ENCODE results near the gene ZNF609.

The ZNF609 gene

DNA sequence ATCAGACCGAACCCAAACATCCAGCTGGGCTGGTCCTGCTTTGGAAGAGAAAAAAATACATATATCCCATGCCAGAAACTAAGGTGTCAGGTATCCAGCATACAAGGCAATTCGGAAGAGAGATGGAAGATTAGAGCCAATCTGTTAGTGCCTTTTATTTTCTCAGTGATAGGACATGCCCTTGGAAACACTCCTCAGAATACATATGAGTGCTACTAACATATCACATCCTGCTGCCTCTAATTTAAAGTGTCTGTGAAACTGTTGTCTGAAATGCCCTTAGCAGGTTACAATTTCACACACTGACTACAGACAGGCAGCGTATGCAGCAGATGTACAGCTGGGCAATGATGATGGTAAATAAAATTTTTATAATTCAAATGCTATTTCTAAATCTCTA lies 236.1 kb downstream of the ZNF609 start:
- DNase-seq (ENCODE audit: low read depth) = no peak

DNA sequence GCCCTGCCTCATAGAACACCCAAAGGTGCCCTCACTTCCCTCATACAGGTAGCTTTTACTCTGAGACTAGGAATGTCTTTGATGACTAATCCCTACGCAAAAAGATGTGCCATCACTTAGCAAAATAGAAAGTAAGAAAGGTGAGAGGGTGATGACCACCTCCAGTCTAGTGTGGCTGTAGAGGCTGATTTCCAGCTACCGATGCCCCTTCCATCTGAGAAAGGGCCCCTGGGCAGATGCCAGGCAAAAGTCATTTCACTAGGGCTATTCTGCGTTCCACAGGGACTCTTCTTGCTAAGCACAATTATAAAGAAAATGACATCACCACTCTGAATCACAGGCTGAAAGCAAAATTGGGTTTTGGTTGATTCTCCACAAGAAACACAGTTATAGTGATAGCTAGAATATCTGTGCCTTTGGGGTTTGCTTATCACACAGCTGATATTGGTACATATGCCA lies 237.6 kb downstream of the ZNF609 start:
- no peak for DNase-seq (ENCODE audit: low read depth)

DNA sequence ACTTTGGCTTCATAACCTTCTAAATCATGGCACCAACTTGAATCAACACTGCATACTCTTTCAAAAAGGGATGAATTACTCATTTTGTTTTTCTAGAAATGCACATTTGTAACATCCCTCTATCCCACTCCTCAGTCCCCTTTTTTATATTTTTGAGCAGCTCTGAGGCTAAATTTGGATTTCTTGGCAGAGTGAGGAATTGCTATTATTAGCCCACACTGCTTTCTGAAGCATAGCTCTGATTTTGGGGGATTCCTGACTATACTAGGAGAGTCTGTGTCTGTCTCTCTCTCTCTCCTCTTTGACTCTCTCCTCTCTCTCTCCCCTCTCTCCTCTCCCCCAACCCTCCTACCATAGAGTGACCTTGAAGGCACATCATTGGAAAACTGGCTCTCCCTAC lies 238.4 kb downstream of the ZNF609 start:
- DNase-seq (ENCODE audit: low read depth) = no peak

DNA sequence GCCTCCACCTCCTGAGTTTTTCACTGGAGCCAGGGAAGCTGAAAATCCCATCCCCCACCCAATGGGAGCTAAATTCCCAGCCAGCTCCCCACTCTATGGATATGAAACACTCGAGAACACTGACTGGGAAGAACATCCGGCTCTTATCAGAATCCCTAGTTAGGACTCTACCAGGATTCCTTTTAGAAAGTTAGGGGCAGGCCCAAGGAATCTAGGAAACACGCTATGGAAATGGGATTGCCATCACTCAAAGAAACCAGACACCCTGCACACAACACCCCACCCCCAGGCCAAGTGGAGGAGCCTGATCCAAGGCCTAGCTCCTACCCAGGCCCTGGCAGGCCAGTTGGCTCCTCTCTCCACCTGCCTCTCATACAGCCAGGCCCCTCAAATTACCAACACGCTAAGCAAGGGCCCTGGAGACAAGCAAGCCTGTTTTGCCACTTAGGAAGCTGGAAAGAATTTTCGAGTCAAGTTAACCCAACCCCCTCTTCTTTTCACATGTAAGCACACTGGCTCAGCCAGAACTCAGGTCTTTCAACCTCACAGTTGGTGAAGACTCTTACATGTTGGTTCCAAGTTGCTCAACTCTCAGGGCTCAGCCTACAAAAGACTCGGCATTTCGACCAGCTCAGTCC lies 239.5 kb downstream of the ZNF609 start:
- peak; percentile 72 for DNase-seq (ENCODE audit: low read depth)

DNA sequence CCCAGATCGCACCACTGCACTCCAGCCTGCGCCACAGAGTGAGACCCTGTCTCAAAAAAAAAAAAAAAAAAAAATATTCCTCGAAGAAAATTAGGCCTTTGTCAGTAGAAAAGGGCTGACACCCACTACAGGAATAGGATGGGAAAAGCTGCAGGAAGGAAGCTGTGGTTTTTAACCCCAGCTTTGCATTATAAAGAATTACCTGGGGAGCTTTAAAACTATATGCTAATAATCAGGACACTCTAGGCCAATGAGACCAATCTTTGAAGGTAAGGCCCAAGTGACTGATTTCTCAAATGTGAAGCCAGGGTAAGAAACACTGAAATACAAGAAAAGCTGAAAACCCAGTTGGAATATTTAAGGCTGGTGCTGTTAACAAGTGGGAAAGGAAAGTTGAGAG lies 240.7 kb downstream of the ZNF609 start:
- no peak for DNase-seq (ENCODE audit: low read depth)

DNA sequence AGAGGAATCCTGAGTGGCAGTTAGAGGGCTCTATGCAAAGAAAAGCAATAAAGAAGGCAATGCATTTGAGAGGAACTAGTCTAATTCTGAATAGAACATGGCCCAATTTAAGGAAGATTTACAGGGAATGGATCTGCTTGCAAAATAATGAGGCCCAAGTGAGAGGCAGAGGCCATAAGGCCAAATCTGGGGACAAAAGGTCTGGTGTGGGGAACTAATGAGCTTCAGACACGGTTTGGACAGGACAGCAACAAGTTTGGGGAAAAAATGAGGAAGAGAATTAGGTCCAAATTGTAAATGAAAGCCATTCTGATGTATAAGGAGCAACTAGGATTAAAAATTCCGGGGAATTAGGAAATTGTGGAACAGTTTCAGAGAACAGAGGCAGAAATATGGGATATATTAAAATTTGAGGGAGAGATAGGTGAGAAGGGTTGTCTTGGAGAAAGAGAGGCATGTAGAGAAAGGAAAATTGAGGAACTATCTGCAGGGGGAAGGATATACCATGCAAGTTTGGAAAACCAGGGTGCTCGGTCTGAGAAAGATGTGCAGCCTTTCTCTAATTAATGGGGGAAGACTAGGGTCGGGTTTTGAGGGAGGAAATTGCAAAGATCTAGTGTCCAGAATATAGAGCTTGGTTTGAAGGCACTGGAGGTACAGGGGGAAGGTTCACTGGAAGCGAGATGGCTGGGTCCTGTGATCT lies 241.3 kb downstream of the ZNF609 start:
- DNase-seq (ENCODE audit: low read depth) = no peak

DNA sequence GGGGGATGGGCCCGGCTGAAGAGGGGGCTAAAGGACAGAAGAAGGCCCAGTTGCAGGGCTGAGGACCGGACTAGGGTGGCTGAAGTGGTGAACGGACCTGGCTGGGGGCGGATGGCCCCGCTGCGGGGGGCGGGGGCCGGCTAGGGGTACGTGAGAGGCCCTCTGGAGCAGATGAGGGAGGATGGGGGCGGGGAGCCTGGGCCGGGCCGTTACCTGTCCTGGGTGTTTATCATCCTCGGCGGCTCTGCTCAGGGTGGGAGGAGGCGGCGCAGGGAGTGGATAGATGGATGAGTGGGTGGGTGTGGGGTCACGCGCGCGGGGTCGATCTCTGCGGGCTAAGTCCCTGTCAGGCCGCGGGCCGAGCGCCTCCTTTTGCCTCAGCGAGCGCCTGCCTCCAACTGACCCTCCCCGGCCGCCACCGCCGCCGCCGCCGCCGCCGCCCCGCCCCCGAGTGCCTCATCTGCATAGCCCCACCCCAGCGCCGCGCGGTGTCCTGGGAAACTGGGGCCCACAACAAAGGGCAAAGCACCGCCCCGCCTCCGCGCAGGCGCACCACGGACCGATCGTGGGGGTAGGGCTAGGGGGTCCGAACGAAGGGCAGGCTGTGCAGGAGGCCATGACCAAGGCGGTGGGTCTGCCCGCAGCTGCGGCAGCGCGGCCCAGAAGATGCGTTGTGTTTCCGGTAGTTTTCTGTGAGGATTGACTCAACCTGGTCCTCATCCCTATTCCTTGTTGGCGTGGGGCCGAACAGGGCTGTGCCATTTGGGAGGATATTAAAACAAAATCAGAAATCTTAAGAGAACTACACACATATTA lies 242.6 kb downstream of the ZNF609 start:
- peak; percentile 83 for DNase-seq (ENCODE audit: low read depth)

DNA sequence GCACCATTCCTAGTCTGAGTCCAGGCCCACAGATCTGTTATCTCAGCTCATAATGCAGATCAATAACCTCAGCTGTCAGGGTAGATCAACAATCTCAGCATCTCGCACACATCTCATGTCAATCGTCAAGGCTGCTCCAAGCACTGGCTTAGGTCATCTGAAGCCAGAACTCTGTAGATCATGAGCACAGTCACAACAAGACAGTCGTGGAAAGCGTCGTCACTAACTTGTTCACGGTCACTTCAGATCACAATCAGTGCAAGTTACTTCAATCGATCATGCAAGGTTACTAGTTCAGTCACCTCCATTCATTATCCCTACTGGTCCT lies 243.2 kb downstream of the ZNF609 start:
- no peak for DNase-seq (ENCODE audit: low read depth)

DNA sequence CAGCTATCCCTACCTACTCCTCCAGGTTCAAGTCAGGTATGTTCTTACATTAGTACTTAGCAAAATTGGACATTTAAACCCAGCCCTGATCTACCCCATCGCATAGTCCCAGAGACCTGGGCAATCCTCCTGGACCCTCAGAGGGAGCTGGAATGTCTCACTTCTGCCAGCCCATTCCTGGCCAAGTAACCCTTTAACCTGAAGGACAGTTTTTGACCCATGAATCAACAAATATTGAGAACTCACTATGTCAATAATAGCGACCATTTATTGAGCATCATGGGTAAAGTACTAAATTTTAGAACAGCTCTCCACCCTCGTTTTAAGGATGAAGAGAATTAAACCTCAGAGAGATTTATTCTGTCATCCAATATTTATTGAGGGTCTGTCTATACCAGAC lies 244.6 kb downstream of the ZNF609 start:
- DNase-seq (ENCODE audit: low read depth) = no peak

DNA sequence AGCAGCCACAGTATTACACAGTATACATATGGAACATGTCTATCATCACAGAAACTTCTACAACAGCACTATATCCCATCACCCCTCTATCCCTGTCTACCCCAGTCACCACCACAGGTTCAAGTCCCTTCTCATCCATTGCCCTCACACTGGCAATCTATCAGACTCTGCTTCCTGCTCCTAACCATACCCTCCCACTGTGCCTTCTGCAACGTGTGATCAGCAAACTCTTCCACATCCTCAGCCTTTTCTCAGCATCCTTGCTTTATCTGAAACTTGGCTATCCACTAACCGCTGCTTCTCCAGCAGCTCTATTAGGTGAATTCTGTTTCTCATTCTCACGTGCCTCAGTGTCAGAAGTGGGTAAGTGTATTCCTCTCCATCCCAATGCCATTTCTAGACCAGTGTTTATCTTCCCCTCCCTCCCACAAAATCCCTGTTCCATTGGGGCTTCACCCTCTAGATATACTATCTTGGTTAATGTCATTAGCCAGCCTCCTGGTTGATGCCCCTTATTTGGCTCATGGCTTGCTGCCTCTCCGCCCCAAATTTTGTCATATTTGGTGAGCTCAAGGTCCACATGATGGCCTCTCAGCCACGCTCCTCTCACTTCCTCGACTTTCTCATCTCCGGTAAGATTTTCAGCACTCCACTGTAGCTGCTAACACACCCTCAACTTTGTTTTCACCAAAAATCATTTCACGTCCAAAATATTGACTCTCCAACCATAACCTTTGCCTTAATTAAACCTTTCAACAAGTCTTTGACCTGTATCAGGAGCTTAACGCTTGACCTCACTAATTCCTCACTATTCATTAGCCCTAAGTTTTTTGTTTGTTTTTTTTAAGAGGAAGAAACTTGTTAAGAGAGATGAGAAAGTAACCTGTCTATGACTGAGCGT lies 245.9 kb downstream of the ZNF609 start:
- no peak for DNase-seq (ENCODE audit: low read depth)

DNA sequence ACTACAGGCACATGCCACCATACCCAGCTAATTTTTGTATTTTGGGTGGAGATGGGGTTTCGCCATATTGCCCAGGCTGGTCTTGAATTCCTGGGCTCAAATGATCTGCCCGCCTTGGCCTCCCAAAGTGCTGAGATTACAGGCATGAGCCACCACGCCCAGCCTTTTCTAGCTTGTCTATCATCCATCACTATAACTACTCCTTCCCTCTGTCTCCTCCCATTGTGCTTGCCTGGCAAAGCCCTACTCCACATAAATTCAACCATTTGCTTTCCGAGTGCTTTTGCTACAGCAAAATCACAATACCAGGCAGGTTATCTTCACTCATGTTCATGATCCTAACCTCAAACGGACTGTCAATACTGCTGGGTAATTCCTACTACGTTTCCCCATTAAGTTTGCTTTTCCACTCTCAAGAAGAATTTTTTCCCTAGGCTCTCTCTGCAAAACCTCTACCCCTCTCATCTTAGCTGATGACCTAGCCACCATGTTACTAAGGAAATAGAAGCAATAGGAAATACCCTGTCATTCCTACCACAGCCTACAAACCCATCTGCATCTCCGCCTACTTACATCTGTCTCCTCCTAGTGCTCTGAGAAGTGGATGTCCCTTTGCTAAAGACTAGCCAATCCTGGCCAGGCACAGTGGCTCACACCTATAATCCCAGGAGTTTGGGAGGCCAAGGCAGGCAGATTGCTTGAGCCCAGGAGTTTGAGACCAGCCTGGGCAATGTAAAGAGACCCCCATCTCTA lies 250.5 kb downstream of the ZNF609 start:
- no peak for DNase-seq (ENCODE audit: low read depth)

DNA sequence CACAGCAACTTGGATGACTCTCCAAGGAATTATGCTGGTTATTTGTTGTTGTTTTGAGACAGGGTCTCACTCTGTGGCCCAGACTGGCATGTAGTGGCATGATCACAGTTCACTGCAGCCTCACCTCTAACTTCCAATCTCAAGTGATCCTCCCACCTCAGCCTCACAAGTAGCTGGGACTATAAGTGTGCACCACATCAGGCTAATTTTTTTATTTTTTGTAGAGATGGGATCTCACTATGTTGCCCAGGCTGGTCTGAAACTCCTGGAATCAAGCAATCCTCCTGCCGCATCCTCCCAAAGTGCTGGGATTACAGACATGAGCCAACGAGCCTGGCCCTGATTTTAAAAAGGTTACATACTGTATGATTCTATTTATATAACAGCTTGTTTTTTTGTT lies 252.0 kb downstream of the ZNF609 start:
- DNase-seq (ENCODE audit: low read depth) = no peak

DNA sequence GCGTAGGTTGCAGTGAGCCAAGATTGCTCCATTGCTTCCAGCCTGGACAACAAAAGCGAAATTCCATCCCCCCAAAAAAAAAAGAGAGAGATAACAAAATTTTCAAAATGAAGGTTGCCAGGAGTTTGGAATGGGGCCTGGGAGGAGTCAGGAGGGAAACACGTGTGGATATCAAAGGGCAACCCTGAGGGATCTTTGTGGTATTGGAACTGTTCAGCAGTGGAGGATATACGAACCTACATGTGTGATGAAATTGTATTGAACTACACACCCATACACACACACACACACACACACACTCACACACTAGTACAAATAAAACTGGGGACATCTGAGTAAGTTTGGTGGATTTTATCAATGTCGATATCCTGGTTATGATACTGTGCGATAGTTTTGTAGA lies 253.2 kb downstream of the ZNF609 start:
- DNase-seq (ENCODE audit: low read depth) = no peak

DNA sequence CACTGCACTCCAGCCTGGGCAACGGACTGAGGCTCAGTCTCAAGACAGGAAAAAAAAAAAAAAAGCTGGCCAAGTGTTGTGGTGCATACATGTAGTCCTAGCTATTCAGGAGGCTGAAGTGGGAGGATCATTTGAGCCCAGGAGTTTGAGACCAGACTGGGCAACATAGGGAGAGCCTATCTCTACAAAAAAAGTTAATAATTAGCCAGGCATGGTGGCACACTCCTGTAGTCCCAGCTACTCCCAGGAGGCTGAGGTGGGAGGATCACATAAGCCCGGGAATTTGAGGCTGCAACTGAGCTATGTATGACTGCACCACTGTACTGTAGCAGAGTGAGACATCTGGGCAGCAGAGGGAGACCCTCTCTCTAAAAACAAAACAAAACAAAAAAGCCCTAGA lies 256.1 kb downstream of the ZNF609 start:
- DNase-seq (ENCODE audit: low read depth) = no peak

DNA sequence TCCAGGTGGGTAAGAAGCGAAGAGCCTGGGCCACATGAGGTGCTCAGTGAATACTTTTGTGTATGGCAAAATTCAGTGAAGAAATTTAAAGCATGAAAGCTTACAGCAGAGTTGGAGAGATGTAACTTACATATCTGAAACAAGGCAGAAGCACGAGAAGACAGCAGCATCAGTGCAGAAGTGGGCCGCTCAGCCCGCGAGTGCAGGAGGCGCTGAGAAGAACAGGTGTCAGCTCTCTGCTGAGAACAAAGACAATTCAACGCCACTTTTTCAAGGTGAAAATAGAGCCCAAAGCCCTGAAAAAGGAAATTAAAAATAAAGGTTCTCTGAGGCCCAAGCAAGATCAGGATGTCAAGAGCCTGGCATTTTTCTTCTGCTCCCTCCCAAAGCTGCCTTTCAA lies 256.8 kb downstream of the ZNF609 start:
- DNase-seq (ENCODE audit: low read depth) = no peak

DNA sequence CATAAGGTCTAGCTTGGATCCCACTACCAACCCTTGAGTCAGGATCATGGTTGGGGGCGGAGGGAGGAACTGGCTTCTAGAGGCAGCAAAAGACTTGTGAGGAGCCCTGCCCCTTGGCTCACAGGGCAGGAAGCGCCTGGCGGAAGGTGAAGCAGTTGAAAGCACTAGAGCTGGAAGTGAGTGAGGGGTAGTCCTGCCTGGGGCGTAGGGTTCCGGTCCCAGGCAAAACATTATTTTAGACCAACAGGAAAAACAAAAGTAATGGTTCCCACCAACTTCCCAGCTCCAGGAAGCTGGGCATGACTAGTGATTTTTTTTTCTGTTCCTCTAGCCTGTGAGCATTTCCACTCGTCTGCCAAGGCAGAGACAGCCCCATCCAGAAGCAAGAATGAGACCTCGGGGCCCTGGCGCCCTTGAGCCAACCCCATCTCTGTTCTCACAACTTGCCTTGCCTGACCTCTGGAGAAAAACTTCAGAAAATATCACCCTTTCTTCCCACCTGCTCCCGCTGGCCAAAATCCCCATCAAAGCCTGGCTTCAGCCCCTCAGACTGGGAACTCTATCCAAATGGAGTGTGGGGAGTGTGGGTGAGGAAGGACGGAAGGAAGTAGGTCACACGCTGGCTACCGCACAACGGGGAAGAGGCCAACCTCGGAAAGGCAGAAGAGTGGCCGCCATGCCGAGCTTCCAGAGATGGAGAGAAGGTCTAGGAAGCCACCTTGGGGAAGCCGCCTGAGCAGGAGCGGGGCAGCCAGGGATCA lies 257.5 kb downstream of the ZNF609 start:
- no peak for DNase-seq (ENCODE audit: low read depth)

DNA sequence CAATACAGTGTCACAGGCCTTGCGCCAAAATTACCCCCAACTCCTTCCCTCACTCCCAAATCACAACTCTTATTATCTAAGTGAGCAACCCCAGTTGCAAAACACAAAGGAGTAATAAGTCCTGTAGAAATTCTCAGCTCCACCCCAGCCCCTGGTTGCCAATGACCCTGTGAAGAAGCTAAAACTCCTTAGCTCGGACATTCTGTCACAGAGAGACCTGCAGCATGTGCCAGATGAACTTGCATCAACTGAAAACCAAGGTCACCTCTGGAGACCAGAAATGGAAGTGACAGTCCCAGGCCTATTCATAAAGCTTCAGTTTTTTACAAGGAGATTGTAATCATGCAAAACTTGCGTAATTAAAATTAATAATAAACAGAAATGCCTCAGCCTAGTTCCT lies 259.8 kb downstream of the ZNF609 start:
- no peak for DNase-seq (ENCODE audit: low read depth)

DNA sequence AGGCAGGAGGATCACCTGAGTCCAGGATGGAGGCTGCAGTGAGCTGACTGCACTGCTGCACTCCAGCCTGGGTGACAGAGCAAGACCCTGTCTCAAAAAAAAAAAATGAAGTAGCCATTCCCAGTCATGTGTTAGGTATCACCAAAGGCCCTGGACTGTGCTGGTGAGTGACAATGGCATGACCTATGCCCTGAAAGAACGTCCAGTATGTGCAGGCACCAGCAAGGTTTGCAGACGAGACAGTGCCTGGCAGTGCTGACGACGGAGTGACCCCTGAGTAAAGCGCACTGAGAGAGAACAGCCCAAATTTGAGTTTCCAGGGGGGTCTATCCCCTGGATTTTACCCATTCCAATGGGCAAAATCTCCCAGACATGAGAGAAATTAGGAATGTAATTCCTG lies 269.8 kb downstream of the ZNF609 start:
- DNase-seq (ENCODE audit: low read depth) = no peak

DNA sequence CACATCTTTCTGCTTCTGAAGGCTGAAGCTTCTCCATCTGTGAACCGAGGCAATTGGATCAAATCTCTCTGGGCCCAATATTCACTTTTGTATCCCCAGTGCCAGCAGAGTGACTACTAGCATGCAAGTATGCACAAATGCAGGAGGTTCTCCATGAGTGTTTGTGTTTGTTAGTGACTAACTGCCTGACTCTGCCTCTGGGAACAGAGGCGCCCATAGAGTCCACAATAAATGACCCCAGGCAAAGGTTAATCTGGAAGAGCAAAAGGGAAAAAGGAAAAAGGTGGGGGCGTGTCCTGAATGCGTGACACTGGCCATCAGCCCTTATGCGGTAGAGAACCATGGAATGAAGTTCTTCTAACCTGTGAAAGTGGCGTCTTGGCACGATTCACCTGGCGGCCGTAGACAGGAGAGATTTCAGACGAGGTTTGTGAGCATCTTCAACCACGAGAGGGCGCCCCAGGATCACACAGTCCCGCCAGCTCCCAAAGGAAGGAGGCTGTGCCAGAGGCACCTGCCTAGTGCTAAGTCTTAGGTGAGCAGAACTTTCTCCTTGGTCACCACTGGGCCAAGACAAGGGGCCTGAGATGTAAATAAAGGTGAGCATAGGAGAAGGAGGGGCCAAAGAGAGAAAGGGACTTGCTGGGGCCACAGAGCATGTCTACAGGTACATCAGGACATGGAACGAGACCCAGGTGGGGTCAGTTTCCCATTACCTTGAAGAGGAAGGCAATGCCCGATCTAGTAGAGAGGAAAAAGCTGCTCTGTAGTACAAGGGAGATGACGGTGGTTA lies 270.8 kb downstream of the ZNF609 start:
- DNase-seq (ENCODE audit: low read depth) = peak; percentile 56

DNA sequence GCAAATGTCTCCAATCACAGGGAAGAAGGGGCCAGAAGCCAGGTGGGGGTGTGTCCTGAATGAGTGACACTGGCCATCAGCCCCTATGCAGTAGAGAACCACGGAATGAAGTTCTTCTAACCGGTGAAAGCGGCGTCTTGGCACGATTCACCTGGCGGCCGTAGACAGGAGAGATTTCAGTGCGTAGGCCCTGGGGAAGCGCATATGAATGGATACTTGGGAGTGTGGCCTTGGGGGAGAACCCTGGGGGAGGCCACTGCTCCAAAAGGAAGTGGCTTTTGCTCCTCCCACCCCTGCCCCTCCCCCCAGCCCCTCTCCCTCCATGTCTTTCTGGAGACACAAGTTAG lies 271.4 kb downstream of the ZNF609 start:
- DNase-seq (ENCODE audit: low read depth) = no peak
